B cell (primary cell): ENCODE results near the gene C3orf18.

Source experiments
- EZH2 ChIP-seq: IDR thresholded peaks from 2 replicates; pipeline ENCODE4 v1.6.1; 2012; ENCODE audit warnings: borderline replicate concordance, low read depth, mild to moderate bottlenecking, moderate library complexity, low read length; ENCODE audit not compliant: insufficient read depth, poor library complexity, severe bottlenecking
- TF ChIP-seq, protein P1 (sequence below): fragments of 200-600 bp; IDR thresholded peaks from one replicate; pipeline ENCODE4 v1.8.0; 2022; ENCODE audit warnings: antibody characterized with exemption, mild to moderate bottlenecking

DNA sequence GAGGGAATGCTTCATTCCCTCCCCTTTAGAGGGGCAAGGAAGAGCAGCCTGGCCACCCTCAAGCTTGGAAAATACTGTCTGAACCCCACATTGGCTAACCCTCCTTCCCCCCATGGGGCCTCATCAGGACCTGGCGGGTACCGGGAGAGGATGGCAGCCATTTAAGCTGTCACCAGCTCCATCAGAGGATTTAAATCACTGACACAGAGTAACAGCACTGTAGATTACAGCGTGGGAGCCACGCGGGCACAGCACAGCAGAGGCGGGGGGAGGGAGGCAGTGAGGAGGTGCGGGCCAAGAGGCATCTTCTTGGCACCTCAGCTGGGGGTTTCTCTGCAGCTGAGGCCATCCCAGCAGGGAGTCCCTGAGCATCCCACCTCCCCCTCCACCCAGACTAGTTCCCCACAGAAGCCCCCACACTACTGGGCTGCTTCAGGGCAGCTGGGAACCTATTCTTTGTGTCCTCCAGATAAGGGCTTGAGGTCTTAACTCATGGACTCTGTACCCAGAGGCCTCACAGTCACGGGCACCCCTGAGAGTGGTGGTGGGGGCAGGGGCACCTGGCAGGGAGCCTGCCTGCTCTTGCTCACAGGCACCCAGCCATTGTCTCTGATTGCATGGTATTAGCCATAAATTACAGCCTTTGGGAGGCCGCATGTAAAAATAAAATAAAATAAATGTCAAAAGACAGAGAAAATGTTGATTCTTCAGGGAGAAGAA lies 42.2 kb downstream of the C3orf18 start:
- TF ChIP-seq, protein P1, sequence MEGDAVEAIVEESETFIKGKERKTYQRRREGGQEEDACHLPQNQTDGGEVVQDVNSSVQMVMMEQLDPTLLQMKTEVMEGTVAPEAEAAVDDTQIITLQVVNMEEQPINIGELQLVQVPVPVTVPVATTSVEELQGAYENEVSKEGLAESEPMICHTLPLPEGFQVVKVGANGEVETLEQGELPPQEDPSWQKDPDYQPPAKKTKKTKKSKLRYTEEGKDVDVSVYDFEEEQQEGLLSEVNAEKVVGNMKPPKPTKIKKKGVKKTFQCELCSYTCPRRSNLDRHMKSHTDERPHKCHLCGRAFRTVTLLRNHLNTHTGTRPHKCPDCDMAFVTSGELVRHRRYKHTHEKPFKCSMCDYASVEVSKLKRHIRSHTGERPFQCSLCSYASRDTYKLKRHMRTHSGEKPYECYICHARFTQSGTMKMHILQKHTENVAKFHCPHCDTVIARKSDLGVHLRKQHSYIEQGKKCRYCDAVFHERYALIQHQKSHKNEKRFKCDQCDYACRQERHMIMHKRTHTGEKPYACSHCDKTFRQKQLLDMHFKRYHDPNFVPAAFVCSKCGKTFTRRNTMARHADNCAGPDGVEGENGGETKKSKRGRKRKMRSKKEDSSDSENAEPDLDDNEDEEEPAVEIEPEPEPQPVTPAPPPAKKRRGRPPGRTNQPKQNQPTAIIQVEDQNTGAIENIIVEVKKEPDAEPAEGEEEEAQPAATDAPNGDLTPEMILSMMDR, result no peak
- TF ChIP-seq EZH2, result no peak
